Neural crest cell (in vitro differentiated cells): ENCODE data around the gene PAK4. TPM values are rescaled to one million over a fixed set of nuclear protein-coding genes. Genes with fewer than 3 reads are reported as not detected.
A peak's percentile ranks its signal among the peaks of the same experiment; 100 is the strongest.

Experiments
- DNase-seq: peaks from one replicate; pipeline ENCODE4 v3.0.0; 2021; ENCODE audit warnings: low read depth, mixed read lengths, low spot score
- H3K27ac Mint-ChIP-seq: one replicate; pipeline ENCODE4 v1.8.0; 2021; ENCODE audit warnings: mild to moderate bottlenecking, mixed read lengths; ENCODE audit not compliant: unreplicated experiment
- H3K27me3 Mint-ChIP-seq: 2 replicates; pipeline ENCODE4 v1.8.0; 2021; ENCODE audit warnings: low read depth, mild to moderate bottlenecking, mixed read lengths
- H3K36me3 Mint-ChIP-seq: 2 replicates; pipeline ENCODE4 v1.8.0; 2021; ENCODE audit warnings: low read depth, mild to moderate bottlenecking, mixed read lengths
- H3K4me1 Mint-ChIP-seq: 2 replicates; pipeline ENCODE4 v1.8.0; 2021; ENCODE audit warnings: mixed read lengths
- H3K4me3 Mint-ChIP-seq: one replicate; pipeline ENCODE4 v1.8.0; 2021; ENCODE audit warnings: mild to moderate bottlenecking, mixed read lengths
- H3K9me3 Mint-ChIP-seq: 2 replicates; pipeline ENCODE4 v1.8.0; 2021; ENCODE audit warnings: mixed read lengths
- CTCF ChIP-seq: fragments of 200-600 bp; sonication (generic); conservative IDR thresholded peaks from 2 replicates; pipeline ENCODE4 v1.5.0; 2021; ENCODE audit warnings: antibody characterized with exemption, mild to moderate bottlenecking
- total RNA-seq: library from RNA; stranded (reverse); gene quantifications from 2 replicates; pipeline ENCODE4 v1.2.1, GENCODE V29; 2021

Gene PAK4
- total RNA-seq, 1 donor from 2014 or later, result 54.4 TPM

- no peaks in the 10 kb centered on the region for H3K9me3 Mint-ChIP-seq
- H3K4me1 Mint-ChIP-seq, result peaks cover 3% of the 10 kb centered on the region
- H3K36me3 Mint-ChIP-seq, result no peaks in the 10 kb centered on the region
- no peaks in the 10 kb centered on the region for H3K27me3 Mint-ChIP-seq
- no peak for TF ChIP-seq CTCF
- DNase-seq, result no peak
- H3K4me3 Mint-ChIP-seq, result no peak overlapping the region
- H3K27ac Mint-ChIP-seq, result no peak overlapping the region
Observed at GRCh38 chr19:39181500-39182173, 56.1 kb downstream of the PAK4 start.

GRCh38 chr19:39182174-39182505, 56.6 kb downstream of the PAK4 start:
- H3K9me3 Mint-ChIP-seq, result no peaks in the 10 kb centered on the region

GRCh38 chr19:39183104-39183503, 57.5 kb downstream of the PAK4 start:
- no peak for DNase-seq
- H3K27ac Mint-ChIP-seq, result no peak overlapping the region
- peaks cover 8% of the 10 kb centered on the region for H3K4me1 Mint-ChIP-seq
- no peaks in the 10 kb centered on the region for H3K9me3 Mint-ChIP-seq
- H3K36me3 Mint-ChIP-seq, result no peaks in the 10 kb centered on the region
- TF ChIP-seq CTCF, result no peak
- H3K4me3 Mint-ChIP-seq, result peak overlapping the region; percentile 35
- H3K27me3 Mint-ChIP-seq, result no peaks in the 10 kb centered on the region

More at GRCh38 chr19:39182174-39182505, 56.6 kb downstream of the PAK4 start:
- peaks cover 5% of the 10 kb centered on the region for H3K4me1 Mint-ChIP-seq
- TF ChIP-seq CTCF, result no peak
- H3K36me3 Mint-ChIP-seq, result no peaks in the 10 kb centered on the region
- no peaks in the 10 kb centered on the region for H3K27me3 Mint-ChIP-seq
- no peak for DNase-seq
- no peak overlapping the region for H3K27ac Mint-ChIP-seq
- no peak overlapping the region for H3K4me3 Mint-ChIP-seq

- no peak for DNase-seq
- Mint-ChIP-seq H3K9me3 (no peaks in the 10 kb centered on the region), H3K4me1 (peaks cover 8% of the 10 kb centered on the region), H3K27me3 (peaks cover 11% of the 10 kb centered on the region), H3K4me3 (no peak overlapping the region), H3K27ac (no peak overlapping the region), H3K36me3 (no peaks in the 10 kb centered on the region)
- no peak for TF ChIP-seq CTCF
Observed at GRCh38 chr19:39186391-39186790, 60.8 kb downstream of the PAK4 start.

- H3K27me3 Mint-ChIP-seq, result peaks cover 14% of the 10 kb centered on the region
- DNase-seq, result no peak
- TF ChIP-seq CTCF, result peak; percentile 44
- peaks cover 8% of the 10 kb centered on the region for H3K4me1 Mint-ChIP-seq
- H3K36me3 Mint-ChIP-seq, result no peaks in the 10 kb centered on the region
- H3K9me3 Mint-ChIP-seq, result no peaks in the 10 kb centered on the region
- no peak overlapping the region for H3K27ac Mint-ChIP-seq
- no peak overlapping the region for H3K4me3 Mint-ChIP-seq
Observed at GRCh38 chr19:39187552-39187943, 62.0 kb downstream of the PAK4 start.

GRCh38 chr19:39188960-39189359, 63.4 kb downstream of the PAK4 start:
- no peak for TF ChIP-seq CTCF
- Mint-ChIP-seq H3K36me3 (no peaks in the 10 kb centered on the region), H3K9me3 (no peaks in the 10 kb centered on the region), H3K27ac (peak overlapping the region; percentile 19), H3K27me3 (peaks cover 25% of the 10 kb centered on the region), H3K4me1 (peaks cover 8% of the 10 kb centered on the region), H3K4me3 (no peak overlapping the region)
- DNase-seq, result no peak
